ENCODE data around the gene LEPROT. TPM values are rescaled to one million over a fixed set of nuclear protein-coding genes. Genes with fewer than 3 reads are reported as not detected.

Gene LEPROT
- polyA plus RNA-seq, 3 donors = 127 to 173 (median 150) TPM

Other genes with a start within 250 kb of the LEPROT start
- gene DNAJC6, start 111.1 kb upstream of the LEPROT start, polyA plus RNA-seq (ENCODE audit: insufficient read length in 3 of 3) = 1 to 10 TPM; 6.0 to 7.6 (median 7.3) TPM
- gene LEPR, start within 50 bp of the LEPROT start, polyA plus RNA-seq (ENCODE audit: insufficient read length in 3 of 3) = 10 to 100 TPM in 1 of 3 donors, 1 to 10 TPM in 2; 7.7 to 11.7 (median 7.9) TPM

Data from renal cortex interstitium (tissue), 3 donors.